Activated gamma-delta T cell (primary cell): ENCODE measurements around the gene SERPINA4.

Experiments used
- DNase-seq: peaks from one replicate; lab custom pipeline; 2025; lab: John Stamatoyannopoulos, UW
- total RNA-seq, 2 donors: gene quantifications; one replicate each; lab custom pipeline; 2026; lab: John Stamatoyannopoulos, UW

The SERPINA4 gene
- 0 to 0.04 reads per million in 2 donors for total RNA-seq

- no peak for DNase-seq
Measured at GRCh38 chr14:94560751-94561655, at the start of gene SERPINA4. SERPINA4 (plus strand) TSS chr14:94561442; CDS start chr14:94563483, 2,041 bp downstream.

GRCh38 chr14:94514351-94514750 is 46.9 kb upstream of the SERPINA4 start:
- no peak for DNase-seq

GRCh38 chr14:94515426-94515825 is 45.8 kb upstream of the SERPINA4 start:
- no peak for DNase-seq

GRCh38 chr14:94515856-94516255 is 45.4 kb upstream of the SERPINA4 start:
- no peak for DNase-seq

DNA sequence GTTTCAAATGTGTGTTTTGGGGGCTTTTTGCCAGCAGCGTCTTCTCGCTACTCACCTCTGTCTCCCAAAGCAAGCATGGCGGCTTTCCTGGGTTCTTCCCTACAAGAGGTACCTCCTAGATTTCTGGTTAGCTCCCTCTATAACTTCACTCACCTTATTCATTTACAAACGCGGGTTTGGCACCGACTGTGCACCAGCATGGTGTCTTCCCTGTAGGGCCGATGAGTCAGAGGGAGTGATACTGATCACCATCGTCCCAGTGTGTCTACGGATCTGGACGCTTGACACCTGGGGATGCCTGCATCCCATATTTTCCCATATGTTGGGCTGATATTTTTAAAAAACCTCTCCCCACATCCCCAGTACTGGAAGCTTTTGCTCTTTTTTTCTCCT is 44.0 kb upstream of the SERPINA4 start:
- DNase-seq = no peak

DNA sequence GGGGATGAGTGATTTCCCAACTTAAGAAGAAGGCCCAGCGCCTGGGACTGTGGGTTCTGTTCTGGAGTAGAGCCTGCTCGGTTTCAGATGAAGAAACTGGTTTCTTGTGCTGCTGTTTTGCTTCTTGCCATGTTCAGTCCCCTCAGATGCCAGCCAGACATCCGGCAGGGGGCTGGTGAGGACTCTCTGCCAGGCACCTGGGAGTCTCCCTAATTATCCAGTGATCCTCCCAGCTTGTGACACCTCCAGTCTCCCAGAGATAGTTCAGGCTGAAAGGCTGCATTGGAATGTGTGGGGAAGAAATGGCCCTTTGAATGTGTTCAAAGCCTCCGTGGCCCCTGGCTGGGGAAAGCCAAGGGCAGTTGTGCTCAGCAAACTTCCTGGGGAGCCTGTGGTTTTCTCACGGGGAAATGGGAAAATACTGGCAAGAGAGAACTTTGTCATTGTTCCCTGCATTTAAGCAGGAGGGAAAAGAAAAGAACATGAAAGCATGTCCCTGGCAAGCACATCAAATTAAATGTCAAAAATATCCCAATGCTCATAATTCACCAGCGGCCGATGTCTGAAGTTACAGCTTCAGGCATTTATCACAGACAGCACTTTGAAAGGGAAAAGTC is 43.5 kb upstream of the SERPINA4 start:
- DNase-seq = no peak

- no peak for DNase-seq
Measured at GRCh38 chr14:94521375-94522114, 39.7 kb upstream of the SERPINA4 start.

DNA sequence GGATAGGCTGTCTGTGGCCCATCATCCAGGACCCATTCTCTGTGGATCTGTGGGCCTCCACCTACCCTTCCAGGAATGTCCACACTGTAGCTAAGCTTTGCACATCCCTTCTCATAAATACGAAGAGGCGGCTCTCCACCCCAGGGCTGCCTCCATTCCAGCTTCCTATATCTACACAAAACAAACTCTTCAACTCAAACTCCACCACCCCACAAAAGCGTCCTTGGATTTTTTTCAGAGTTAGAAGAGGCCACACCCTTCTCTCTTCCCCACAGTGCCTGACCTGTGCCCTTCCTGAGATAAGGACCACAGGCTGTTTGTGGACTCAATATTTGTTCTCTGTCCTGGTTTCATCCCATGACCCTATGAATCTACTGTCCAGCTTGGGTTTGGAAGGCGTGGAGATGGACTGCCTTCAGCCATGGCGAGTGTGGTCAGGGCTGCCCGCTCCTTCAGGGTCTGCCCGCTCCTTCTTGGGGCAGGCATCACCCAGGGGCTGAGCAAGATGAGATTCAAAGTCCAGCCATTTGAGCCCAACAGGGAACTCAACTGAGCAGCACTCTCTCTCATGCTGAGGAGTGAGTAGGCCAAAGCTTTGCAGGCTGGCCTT is 39.0 kb upstream of the SERPINA4 start:
- DNase-seq = no peak

GRCh38 chr14:94523265-94523664 is 38.0 kb upstream of the SERPINA4 start:
- no peak for DNase-seq

DNA sequence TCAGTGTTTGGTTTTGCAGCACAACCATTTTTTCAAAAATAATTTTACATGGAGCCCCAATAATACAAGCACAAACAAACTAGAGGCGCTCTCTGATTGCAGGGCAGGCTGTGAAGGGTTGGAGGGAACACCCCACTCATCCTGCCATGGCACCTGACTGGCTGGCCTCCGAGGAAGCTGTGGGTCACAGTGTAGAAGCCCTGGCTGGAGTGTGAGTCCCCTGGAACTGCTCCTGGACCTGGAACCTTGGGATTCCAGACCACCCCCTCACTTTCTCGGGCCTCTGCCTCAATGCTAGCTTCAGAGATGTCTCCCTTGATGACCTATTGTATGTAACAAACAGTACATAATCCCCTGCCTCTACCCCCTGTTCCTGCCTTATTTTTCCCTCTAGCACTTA is 37.1 kb upstream of the SERPINA4 start:
- no peak for DNase-seq

DNA sequence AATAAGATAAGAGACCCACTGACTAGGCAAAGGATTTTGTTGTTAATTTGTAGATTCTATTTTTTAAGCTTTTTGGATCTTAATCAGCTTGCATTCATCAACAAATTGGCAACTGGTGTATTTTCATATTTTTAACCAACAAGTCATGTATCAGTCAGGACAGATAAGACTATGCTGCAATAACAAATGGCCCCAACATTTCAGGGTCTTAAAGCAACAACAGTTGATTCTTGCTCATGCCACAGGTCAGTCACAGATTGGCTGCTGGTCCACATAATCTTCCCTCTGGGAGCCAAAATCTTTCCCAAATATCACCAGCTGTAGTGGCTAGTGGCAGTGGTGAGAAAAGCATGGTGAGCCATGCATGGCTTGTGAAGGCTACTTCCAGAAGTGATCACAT is 30.1 kb upstream of the SERPINA4 start:
- DNase-seq = no peak

GRCh38 chr14:94532447-94532846 is 28.8 kb upstream of the SERPINA4 start:
- DNase-seq = no peak

- DNase-seq = no peak
Measured at GRCh38 chr14:94535506-94535905, 25.7 kb upstream of the SERPINA4 start.

- no peak for DNase-seq
Measured at GRCh38 chr14:94536836-94537235, 24.4 kb upstream of the SERPINA4 start.

GRCh38 chr14:94538070-94538740 is 23.0 kb upstream of the SERPINA4 start:
- no peak for DNase-seq

GRCh38 chr14:94539181-94539580 is 22.1 kb upstream of the SERPINA4 start:
- no peak for DNase-seq

DNA sequence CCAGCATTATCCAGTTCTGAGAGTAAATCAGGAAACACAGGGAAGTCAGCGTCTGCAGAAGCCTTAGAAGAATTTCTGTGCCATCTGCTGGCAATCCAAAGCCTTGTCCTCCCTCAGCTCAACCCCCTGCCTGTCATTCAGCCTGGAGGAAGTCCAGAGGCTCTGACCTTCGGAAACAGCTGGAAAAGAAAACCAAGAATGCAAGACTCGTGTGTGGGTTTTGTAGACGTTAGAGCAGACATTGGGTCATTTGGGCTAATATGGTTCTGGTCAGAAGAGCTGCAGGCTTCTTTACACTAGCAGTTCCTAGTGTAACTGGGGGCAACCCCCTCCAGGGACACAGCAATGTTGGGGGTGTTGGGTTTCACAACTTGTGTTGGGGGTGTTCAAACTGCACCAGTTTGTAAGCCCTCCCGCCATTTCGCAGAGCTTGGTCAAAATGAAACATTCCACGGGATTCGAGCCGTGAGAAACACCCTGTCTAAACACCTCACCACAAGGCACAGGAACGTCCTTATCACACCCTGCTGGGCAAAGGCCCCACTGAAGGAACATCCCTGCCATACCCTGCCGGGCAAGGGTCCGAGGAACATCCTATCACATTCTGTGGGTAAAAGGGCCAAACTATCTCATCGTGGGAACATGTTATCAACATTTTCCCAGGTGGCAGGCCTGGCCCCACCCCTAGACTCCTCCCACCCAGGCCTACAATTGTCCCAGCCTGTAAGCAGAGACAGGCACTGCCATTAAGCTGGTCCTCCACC is 21.0 kb upstream of the SERPINA4 start:
- no peak for DNase-seq

- no peak for DNase-seq
Measured at GRCh38 chr14:94541234-94541975, 19.8 kb upstream of the SERPINA4 start.

DNA sequence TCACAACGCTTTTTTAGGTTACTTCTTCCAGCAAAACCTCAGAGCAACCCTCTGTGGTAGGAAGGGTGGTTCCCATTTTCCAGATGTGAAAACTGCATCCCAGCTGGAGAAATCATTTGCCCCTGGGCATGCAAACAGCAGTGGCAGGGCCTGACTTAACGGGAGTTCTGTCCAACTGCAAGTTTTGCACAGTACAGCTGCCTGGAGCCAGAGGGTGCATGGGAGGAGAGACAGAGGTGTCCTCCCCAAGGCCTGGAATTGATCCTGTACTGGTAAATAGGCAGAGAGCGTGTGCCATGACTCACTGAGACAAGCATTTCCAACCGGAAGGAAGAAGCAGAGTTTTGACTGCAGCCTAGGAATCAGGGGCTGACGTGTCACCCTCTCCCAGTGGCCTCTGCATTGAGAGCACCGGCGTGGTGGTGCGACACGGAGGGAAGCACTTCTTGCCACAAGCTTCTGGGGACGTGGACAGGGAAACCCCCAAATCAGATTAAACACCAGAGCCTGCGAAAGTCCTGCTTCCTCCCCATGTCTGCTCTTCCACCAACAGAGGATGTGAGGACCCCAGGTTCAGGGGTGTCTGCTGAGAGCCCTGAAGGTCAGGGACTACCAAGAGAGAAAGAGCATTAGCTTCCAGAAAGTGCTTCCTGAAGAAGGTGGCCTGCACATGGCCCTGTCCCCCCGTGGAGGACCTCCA is 19.0 kb upstream of the SERPINA4 start:
- no peak for DNase-seq
